ENCODE measurements around the gene SLC31A1. TPM values are rescaled to one million over a fixed set of nuclear protein-coding genes. Genes with fewer than 3 reads are reported as not detected.

The SLC31A1 gene
- total RNA-seq, 1 experiment from 2014 or later, result 17.6 TPM

DNA sequence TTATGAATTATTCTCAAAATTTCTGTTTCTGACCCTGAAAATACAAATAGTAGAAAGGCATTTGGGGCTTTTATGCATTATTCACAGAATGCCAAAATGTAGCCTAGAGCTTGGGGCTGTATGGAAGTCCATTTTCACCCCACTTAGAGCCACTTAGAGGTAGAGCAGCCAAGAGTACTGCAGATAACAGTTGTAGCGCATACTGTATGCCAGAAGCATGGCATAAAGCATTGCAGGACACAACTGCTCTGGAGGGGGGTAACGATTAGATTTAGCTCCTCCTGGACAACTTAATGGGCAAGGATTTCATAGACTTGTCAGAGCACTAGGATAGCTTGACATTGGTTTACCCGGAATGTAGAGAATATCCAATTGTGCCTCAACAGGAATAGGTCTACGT lies 15.7 kb downstream of the SLC31A1 start:
- DNase-seq (ENCODE audit: low read depth, low spot score), result no peak
- no peaks in the 10 kb centered on the region for H3K4me1 ChIP-seq (ENCODE audit: control insufficient read depth, insufficient read depth, low read length)
- intact Hi-C loops (cut with micrococcal nuclease; ENCODE audit: unreplicated experiment) (no loop called here), in situ Hi-C loops (cut with HindIII; ENCODE audit: low pct_unique_long_range_greater_than_20kb, low sequenced_read_pairs) (no loop called here)
- no peaks in the 10 kb centered on the region for H3K27me3 ChIP-seq (ENCODE audit: control insufficient read depth, insufficient read depth, low read length)
- POLR2A ChIA-PET, result no interaction called here
- H3K36me3 ChIP-seq (ENCODE audit: control insufficient read depth, insufficient read depth, low read length), result no peaks in the 10 kb centered on the region
- no TSS peak for BruUV-seq (replicated peaks)
- CTCF ChIA-PET, result no interaction called here
- H3K4me3 ChIP-seq (ENCODE audit: low read depth in 2 of 2, low read length in 2 of 2), result no peak overlapping the region
- no peak for ATAC-seq
- TF ChIP-seq REST (IDR thresholded peaks at IDR 0.05; ENCODE audit: insufficient read depth in 1 of 2, low read depth in 2 of 2, low read length in 1 of 2), result no peak
- no peak for TF ChIP-seq SIN3A (IDR thresholded peaks at IDR 0.05; ENCODE audit: borderline replicate concordance, insufficient read depth, low read depth, low read length)
- no peaks in the 10 kb centered on the region for H3K9me3 ChIP-seq (ENCODE audit: control insufficient read depth, insufficient read depth, low read depth, low read length)
- H3K27ac ChIP-seq (ENCODE audit: low read length), result no peak overlapping the region

GRCh38 chr9:113238202-113238858 lies 17.0 kb downstream of the SLC31A1 start:
- ChIA-PET POLR2A (no interaction called here), CTCF (no interaction called here)
- no peak overlapping the region for H3K4me3 ChIP-seq (ENCODE audit: low read depth in 2 of 2, low read length in 2 of 2)
- in situ Hi-C loops (cut with HindIII; ENCODE audit: low pct_unique_long_range_greater_than_20kb, low sequenced_read_pairs) (no loop called here), intact Hi-C loops (cut with micrococcal nuclease; ENCODE audit: unreplicated experiment) (no loop called here)
- no peak overlapping the region for H3K27ac ChIP-seq (ENCODE audit: low read length)
- DNase-seq (ENCODE audit: low read depth, low spot score) (no peak), ATAC-seq (no peak)
- H3K4me1 ChIP-seq (ENCODE audit: control insufficient read depth, insufficient read depth, low read length), result no peaks in the 10 kb centered on the region
- no peaks in the 10 kb centered on the region for H3K9me3 ChIP-seq (ENCODE audit: control insufficient read depth, insufficient read depth, low read depth, low read length)
- no peaks in the 10 kb centered on the region for H3K36me3 ChIP-seq (ENCODE audit: control insufficient read depth, insufficient read depth, low read length)
- BruUV-seq (replicated peaks), result TSS peak; percentile 26
- H3K27me3 ChIP-seq (ENCODE audit: control insufficient read depth, insufficient read depth, low read length), result no peaks in the 10 kb centered on the region
- TF ChIP-seq REST (IDR thresholded peaks at IDR 0.05; ENCODE audit: insufficient read depth in 1 of 2, low read depth in 2 of 2, low read length in 1 of 2), result no peak
- no peak for TF ChIP-seq SIN3A (IDR thresholded peaks at IDR 0.05; ENCODE audit: borderline replicate concordance, insufficient read depth, low read depth, low read length)
- TF ChIP-seq, protein P1, sequence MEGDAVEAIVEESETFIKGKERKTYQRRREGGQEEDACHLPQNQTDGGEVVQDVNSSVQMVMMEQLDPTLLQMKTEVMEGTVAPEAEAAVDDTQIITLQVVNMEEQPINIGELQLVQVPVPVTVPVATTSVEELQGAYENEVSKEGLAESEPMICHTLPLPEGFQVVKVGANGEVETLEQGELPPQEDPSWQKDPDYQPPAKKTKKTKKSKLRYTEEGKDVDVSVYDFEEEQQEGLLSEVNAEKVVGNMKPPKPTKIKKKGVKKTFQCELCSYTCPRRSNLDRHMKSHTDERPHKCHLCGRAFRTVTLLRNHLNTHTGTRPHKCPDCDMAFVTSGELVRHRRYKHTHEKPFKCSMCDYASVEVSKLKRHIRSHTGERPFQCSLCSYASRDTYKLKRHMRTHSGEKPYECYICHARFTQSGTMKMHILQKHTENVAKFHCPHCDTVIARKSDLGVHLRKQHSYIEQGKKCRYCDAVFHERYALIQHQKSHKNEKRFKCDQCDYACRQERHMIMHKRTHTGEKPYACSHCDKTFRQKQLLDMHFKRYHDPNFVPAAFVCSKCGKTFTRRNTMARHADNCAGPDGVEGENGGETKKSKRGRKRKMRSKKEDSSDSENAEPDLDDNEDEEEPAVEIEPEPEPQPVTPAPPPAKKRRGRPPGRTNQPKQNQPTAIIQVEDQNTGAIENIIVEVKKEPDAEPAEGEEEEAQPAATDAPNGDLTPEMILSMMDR (IDR thresholded peaks at IDR 0.05), result no peak
- no peak for TF ChIP-seq TCF7L2 (IDR thresholded peaks at IDR 0.05; ENCODE audit: low read depth, low read length)
- no peak for TF ChIP-seq POLR2AphosphoS5 (IDR thresholded peaks at IDR 0.05; ENCODE audit: low read depth, low read length)

Data from Panc1 (cell line).